ENCODE data around the gene LTBP2. TPM values are rescaled to one million over a fixed set of nuclear protein-coding genes. Genes with fewer than 3 reads are reported as not detected.

Gene LTBP2
- total RNA-seq, 2 donors from 2014 or later = 0.49 TPM; not detected in 1

GRCh38 chr14:74605531-74606223, 6.4 kb downstream of the LTBP2 start:
- DNase-seq (ENCODE audit: low spot score in 2 of 2) = no peak
- no peak for ATAC-seq
- Mint-ChIP-seq H3K9me3 (no peaks in the 10 kb centered on the region), H3K27ac (no peak overlapping the region), H3K36me3 (no peaks in the 10 kb centered on the region)

GRCh38 chr14:74604911-74605310, 7.1 kb downstream of the LTBP2 start:
- ATAC-seq (no peak), DNase-seq (ENCODE audit: low spot score in 2 of 2) (no peak)
- Mint-ChIP-seq H3K36me3 (no peaks in the 10 kb centered on the region), H3K27ac (no peak overlapping the region), H3K9me3 (no peaks in the 10 kb centered on the region)

- ATAC-seq (no peak), DNase-seq (ENCODE audit: low spot score in 2 of 2) (no peak)
- H3K36me3 Mint-ChIP-seq = no peaks in the 10 kb centered on the region
- no peak overlapping the region for H3K27ac Mint-ChIP-seq
- H3K9me3 Mint-ChIP-seq = no peaks in the 10 kb centered on the region
Measured at GRCh38 chr14:74604157-74604556, 7.9 kb downstream of the LTBP2 start.

GRCh38 chr14:74601982-74602381, 10.1 kb downstream of the LTBP2 start:
- no peak for ATAC-seq
- Mint-ChIP-seq H3K27ac (no peak overlapping the region), H3K36me3 (no peaks in the 10 kb centered on the region), H3K9me3 (no peaks in the 10 kb centered on the region)
- DNase-seq (ENCODE audit: low spot score in 2 of 2) = no peak

- DNase-seq (ENCODE audit: low spot score in 2 of 2) (no peak), ATAC-seq (no peak)
- no peak overlapping the region for H3K27ac Mint-ChIP-seq
- H3K9me3 Mint-ChIP-seq = no peaks in the 10 kb centered on the region
- no peaks in the 10 kb centered on the region for H3K36me3 Mint-ChIP-seq
Measured at GRCh38 chr14:74599946-74600345, 12.1 kb downstream of the LTBP2 start.

- no peaks in the 10 kb centered on the region for H3K9me3 Mint-ChIP-seq
- ATAC-seq (no peak), DNase-seq (ENCODE audit: low spot score in 2 of 2) (no peak)
- H3K36me3 Mint-ChIP-seq = no peaks in the 10 kb centered on the region
- no peak overlapping the region for H3K27ac Mint-ChIP-seq
Measured at GRCh38 chr14:74599321-74599761, 12.7 kb downstream of the LTBP2 start.

GRCh38 chr14:74596741-74597450, 15.1 kb downstream of the LTBP2 start:
- no peak for ATAC-seq
- no peak for DNase-seq (ENCODE audit: low spot score in 2 of 2)
- Mint-ChIP-seq H3K36me3 (no peaks in the 10 kb centered on the region), H3K27ac (no peak overlapping the region), H3K9me3 (no peaks in the 10 kb centered on the region)

GRCh38 chr14:74595006-74595735, 16.9 kb downstream of the LTBP2 start:
- Mint-ChIP-seq H3K27ac (no peak overlapping the region), H3K9me3 (no peaks in the 10 kb centered on the region), H3K36me3 (no peaks in the 10 kb centered on the region)
- DNase-seq (ENCODE audit: low spot score in 2 of 2) (no peak), ATAC-seq (no peak)

GRCh38 chr14:74594606-74595005, 17.4 kb downstream of the LTBP2 start:
- no peaks in the 10 kb centered on the region for H3K36me3 Mint-ChIP-seq
- DNase-seq (ENCODE audit: low spot score in 2 of 2) = no peak
- H3K9me3 Mint-ChIP-seq = no peaks in the 10 kb centered on the region
- H3K27ac Mint-ChIP-seq = peak overlapping the region in 1 of 2 donors; percentile 55
- ATAC-seq = no peak

- DNase-seq (ENCODE audit: low spot score in 2 of 2) (no peak), ATAC-seq (no peak)
- no peaks in the 10 kb centered on the region for H3K9me3 Mint-ChIP-seq
- no peak overlapping the region for H3K27ac Mint-ChIP-seq
- no peaks in the 10 kb centered on the region for H3K36me3 Mint-ChIP-seq
Measured at GRCh38 chr14:74594029-74594428, 18.0 kb downstream of the LTBP2 start.

GRCh38 chr14:74593241-74593953, 18.6 kb downstream of the LTBP2 start:
- no peak for DNase-seq (ENCODE audit: low spot score in 2 of 2)
- H3K9me3 Mint-ChIP-seq = no peaks in the 10 kb centered on the region
- no peak overlapping the region for H3K27ac Mint-ChIP-seq
- no peaks in the 10 kb centered on the region for H3K36me3 Mint-ChIP-seq
- no peak for ATAC-seq

- ATAC-seq (no peak), DNase-seq (ENCODE audit: low spot score in 2 of 2) (no peak)
- Mint-ChIP-seq H3K9me3 (no peaks in the 10 kb centered on the region), H3K36me3 (no peaks in the 10 kb centered on the region), H3K27ac (no peak overlapping the region)
Measured at GRCh38 chr14:74592476-74593201, 19.4 kb downstream of the LTBP2 start.

GRCh38 chr14:74591899-74592298, 20.1 kb downstream of the LTBP2 start:
- H3K9me3 Mint-ChIP-seq = no peaks in the 10 kb centered on the region
- H3K36me3 Mint-ChIP-seq = no peaks in the 10 kb centered on the region
- DNase-seq (ENCODE audit: low spot score in 2 of 2) (no peak), ATAC-seq (no peak)
- no peak overlapping the region for H3K27ac Mint-ChIP-seq

- Mint-ChIP-seq H3K36me3 (no peaks in the 10 kb centered on the region), H3K27ac (no peak overlapping the region), H3K9me3 (no peaks in the 10 kb centered on the region)
- no peak for ATAC-seq
- DNase-seq (ENCODE audit: low spot score in 2 of 2) = no peak
Measured at GRCh38 chr14:74591394-74591793, 20.6 kb downstream of the LTBP2 start.

- H3K9me3 Mint-ChIP-seq = no peaks in the 10 kb centered on the region
- no peaks in the 10 kb centered on the region for H3K36me3 Mint-ChIP-seq
- DNase-seq (ENCODE audit: low spot score in 2 of 2) = no peak
- no peak overlapping the region for H3K27ac Mint-ChIP-seq
- ATAC-seq = no peak
Measured at GRCh38 chr14:74589291-74589879, 22.7 kb downstream of the LTBP2 start.

GRCh38 chr14:74587363-74587707, 24.7 kb downstream of the LTBP2 start:
- Mint-ChIP-seq H3K27ac (peak overlapping the region in 1 of 2 donors; percentile 18), H3K9me3 (no peaks in the 10 kb centered on the region), H3K36me3 (no peaks in the 10 kb centered on the region)
- DNase-seq (ENCODE audit: low spot score in 2 of 2) (no peak), ATAC-seq (no peak)

Data from activated naive CD4-positive, alpha-beta T cell treated with anti-CD3 and anti-CD28 coated beads, Interleukin-2, amount 50 U/mL, for 72 hours (primary cell).